Right forelimb (tissue), 1 donor: ENCODE results near the gene GAS1.
A peak's percentile ranks its signal among the peaks of the same experiment; 100 is the strongest.

Experiments used
- DNase-seq: peaks from one replicate; pipeline ENCODE4 v3.0.0-alpha.2; 2018

The GAS1 gene

GRCh38 chr9:86947146-86948073, at the start of gene GAS1:
TSS of gene GAS1 (minus strand) at chr9:86947506. CDS start at chr9:86946779, 727 bp downstream.
- peak; percentile 97 for DNase-seq

- DNase-seq, result no peak
Observed at GRCh38 chr9:86994231-86994630, 46.9 kb upstream of the GAS1 start.

GRCh38 chr9:86993830-86994229, 46.5 kb upstream of the GAS1 start:
- DNase-seq, result no peak

GRCh38 chr9:86991077-86991476, 43.8 kb upstream of the GAS1 start:
- DNase-seq, result no peak

GRCh38 chr9:86990290-86990689, 43.0 kb upstream of the GAS1 start:
- DNase-seq, result no peak

GRCh38 chr9:86987900-86988299, 40.6 kb upstream of the GAS1 start:
- DNase-seq, result no peak

- DNase-seq, result no peak
Observed at GRCh38 chr9:86985132-86985647, 37.9 kb upstream of the GAS1 start.

GRCh38 chr9:86983620-86984259, 36.4 kb upstream of the GAS1 start:
- DNase-seq, result no peak

- DNase-seq, result no peak
Observed at GRCh38 chr9:86983249-86983619, 35.9 kb upstream of the GAS1 start.

GRCh38 chr9:86980802-86981201, 33.5 kb upstream of the GAS1 start:
- DNase-seq, result no peak

GRCh38 chr9:86979657-86980056, 32.4 kb upstream of the GAS1 start:
- no peak for DNase-seq

- peak; percentile 58 for DNase-seq
Observed at GRCh38 chr9:86978922-86979474, 31.7 kb upstream of the GAS1 start.

GRCh38 chr9:86978413-86978812, 31.1 kb upstream of the GAS1 start:
- DNase-seq, result no peak

GRCh38 chr9:86977205-86977835, 30.0 kb upstream of the GAS1 start:
- no peak for DNase-seq

- no peak for DNase-seq
Observed at GRCh38 chr9:86975606-86976005, 28.3 kb upstream of the GAS1 start.

GRCh38 chr9:86975036-86975435, 27.7 kb upstream of the GAS1 start:
- no peak for DNase-seq

- DNase-seq, result no peak
Observed at GRCh38 chr9:86974421-86974820, 27.1 kb upstream of the GAS1 start.

- no peak for DNase-seq
Observed at GRCh38 chr9:86971742-86972141, 24.4 kb upstream of the GAS1 start.

GRCh38 chr9:86968258-86968920, 21.1 kb upstream of the GAS1 start:
- DNase-seq, result no peak

GRCh38 chr9:86966852-86967511, 19.7 kb upstream of the GAS1 start:
- no peak for DNase-seq

- DNase-seq, result no peak
Observed at GRCh38 chr9:86965636-86966395, 18.5 kb upstream of the GAS1 start.
